SK-N-SH (cell line): ENCODE results near the gene SMIM8.

Experiments
- ELF1 ChIP-seq: IDR thresholded peaks from 2 replicates; pipeline ENCODE4 v1.4.0; 2012
- RXRA ChIP-seq: IDR thresholded peaks from 2 replicates; pipeline ENCODE4 v1.4.0; 2012; ENCODE audit warnings: low read depth, mild to moderate bottlenecking, borderline replicate concordance
- TF ChIP-seq, protein P1 (sequence below): fragments of 200-600 bp; sonication (generic); IDR thresholded peaks from 2 replicates; pipeline ENCODE4 v1.6.1; 2017; ENCODE audit warnings: antibody characterized with exemption, mild to moderate bottlenecking, moderate library complexity

DNA sequence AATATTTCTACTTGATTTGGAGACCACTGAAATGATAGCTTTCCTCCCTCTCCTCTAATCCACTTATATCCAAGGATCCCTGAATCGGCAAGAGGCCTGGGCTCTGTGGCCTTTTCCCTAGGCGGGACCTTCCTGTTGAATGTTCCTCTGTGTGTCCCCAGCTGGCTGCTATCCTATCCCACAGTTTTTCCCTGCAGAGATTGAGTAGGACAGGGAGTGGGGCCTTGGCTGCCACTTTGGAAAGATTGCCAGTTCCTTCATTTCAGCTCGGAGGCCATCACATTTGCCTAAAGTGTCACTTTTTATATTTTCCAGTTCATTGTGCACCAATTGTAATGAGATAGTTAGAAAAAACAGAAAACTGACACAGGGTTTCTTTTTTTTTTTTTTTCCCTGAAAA is 38.9 kb upstream of the SMIM8 start:
- TF ChIP-seq ELF1 (no peak), RXRA (no peak)
- TF ChIP-seq, protein P1, sequence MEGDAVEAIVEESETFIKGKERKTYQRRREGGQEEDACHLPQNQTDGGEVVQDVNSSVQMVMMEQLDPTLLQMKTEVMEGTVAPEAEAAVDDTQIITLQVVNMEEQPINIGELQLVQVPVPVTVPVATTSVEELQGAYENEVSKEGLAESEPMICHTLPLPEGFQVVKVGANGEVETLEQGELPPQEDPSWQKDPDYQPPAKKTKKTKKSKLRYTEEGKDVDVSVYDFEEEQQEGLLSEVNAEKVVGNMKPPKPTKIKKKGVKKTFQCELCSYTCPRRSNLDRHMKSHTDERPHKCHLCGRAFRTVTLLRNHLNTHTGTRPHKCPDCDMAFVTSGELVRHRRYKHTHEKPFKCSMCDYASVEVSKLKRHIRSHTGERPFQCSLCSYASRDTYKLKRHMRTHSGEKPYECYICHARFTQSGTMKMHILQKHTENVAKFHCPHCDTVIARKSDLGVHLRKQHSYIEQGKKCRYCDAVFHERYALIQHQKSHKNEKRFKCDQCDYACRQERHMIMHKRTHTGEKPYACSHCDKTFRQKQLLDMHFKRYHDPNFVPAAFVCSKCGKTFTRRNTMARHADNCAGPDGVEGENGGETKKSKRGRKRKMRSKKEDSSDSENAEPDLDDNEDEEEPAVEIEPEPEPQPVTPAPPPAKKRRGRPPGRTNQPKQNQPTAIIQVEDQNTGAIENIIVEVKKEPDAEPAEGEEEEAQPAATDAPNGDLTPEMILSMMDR = no peak
